Caco-2 (cell line): ENCODE results near the gene NAT9. TPM values are rescaled to one million over a fixed set of nuclear protein-coding genes. Genes with fewer than 3 reads are reported as not detected.

ENCODE experiments used
- BruUV-seq: library from RNA; stranded (reverse); fragments of 400-500 nt; replicated peaks from 2 replicates; lab custom pipeline; 2021; lab: Mats Ljungman, UMichigan
- CTCF ChIA-PET: fragments of 300-600 bp; sonication (Branson Sonifier 250); formaldehyde crosslinking; loops from one replicate; lab custom pipeline; 2022; ENCODE audit warnings: antibody characterized with exemption; lab: Charles Lee
- POLR2A ChIA-PET: fragments of 300-600 bp; sonication (Branson Sonifier 250); formaldehyde crosslinking; loops from one replicate; lab custom pipeline; 2022; ENCODE audit warnings: antibody characterized with exemption; lab: Charles Lee
- DNase-seq, 2 experiments: peaks; one replicate each; pipeline versions ENCODE4 v3.0.0 to v3.0.0-alpha.2; 2020 to 2022
- H3K27me3 ChIP-seq: replicated peaks from 2 replicates; pipeline ENCODE4 v1.6.0; 2011; ENCODE audit warnings: low read length; ENCODE audit not compliant: control insufficient read depth, insufficient read depth
- H3K36me3 ChIP-seq: 2 replicates; pipeline ENCODE4 v1.5.1; 2011; ENCODE audit warnings: low read length; ENCODE audit not compliant: control insufficient read depth, insufficient read depth
- H3K4me1 ChIP-seq: fragments of 250-450 bp; sonication (Bioruptor Pico); 2 replicates; pipeline ENCODE4 v1.5.1; 2020; ENCODE audit warnings: mild to moderate bottlenecking
- H3K4me3 ChIP-seq: 2 replicates; pipeline ENCODE4 v1.5.1; 2011; ENCODE audit warnings: low read depth, mild to moderate bottlenecking, control low read depth, low read length
- H3K9me3 ChIP-seq: fragments of 250-450 bp; sonication (Bioruptor Pico); 2 replicates; pipeline ENCODE4 v1.5.1; 2020; ENCODE audit warnings: mild to moderate bottlenecking, moderate library complexity
- H3K27ac Mint-ChIP-seq: one replicate; pipeline ENCODE4 v1.8.0; 2022; ENCODE audit warnings: mixed read lengths; ENCODE audit not compliant: unreplicated experiment
- H3K27me3 Mint-ChIP-seq: one replicate; pipeline ENCODE4 v1.8.0; 2022; ENCODE audit warnings: mixed read lengths; ENCODE audit not compliant: insufficient read depth, unreplicated experiment
- H3K36me3 Mint-ChIP-seq: one replicate; pipeline ENCODE4 v1.8.0; 2022; ENCODE audit warnings: mild to moderate bottlenecking, mixed read lengths; ENCODE audit not compliant: insufficient read depth, unreplicated experiment
- H3K4me1 Mint-ChIP-seq: one replicate; pipeline ENCODE4 v1.8.0; 2022; ENCODE audit warnings: low read depth, mixed read lengths; ENCODE audit not compliant: unreplicated experiment
- H3K4me3 Mint-ChIP-seq: one replicate; pipeline ENCODE4 v1.8.0; 2022; ENCODE audit warnings: mild to moderate bottlenecking, moderate library complexity, mixed read lengths; ENCODE audit not compliant: unreplicated experiment
- H3K9me3 Mint-ChIP-seq: one replicate; pipeline ENCODE4 v1.8.0; 2022; ENCODE audit warnings: mixed read lengths; ENCODE audit not compliant: unreplicated experiment
- intact Hi-C: fragments of 100-400 bp; cut with micrococcal nuclease; formaldehyde crosslinking; loops from one replicate; pipeline ENCODE4 v1.10.0; 2022; ENCODE audit not compliant: unreplicated experiment
- total RNA-seq: library from RNA; stranded (reverse); gene quantifications from 2 replicates; pipeline ENCODE4 v1.2.3, GENCODE V29; 2022
- TF ChIP-seq, protein P1 (sequence below), 2 experiments: fragments of 200-600 bp in 1 of 2; IDR thresholded peaks; 1 replicate in 1 of 2; 2 replicates in 1 of 2; pipeline versions ENCODE4 v1.5.1 to v1.8.0; 2011 to 2022; ENCODE audit warnings: antibody characterized with exemption in 1 of 2, control low read depth in 1 of 2, inconsistent platforms in 1 of 2, low read depth in 1 of 2, low read length in 1 of 2, mild to moderate bottlenecking in 1 of 2, moderate library complexity in 1 of 2; ENCODE audit not compliant: insufficient read depth in 1 of 2, severe bottlenecking in 1 of 2, unreplicated experiment in 1 of 2

NAT9 gene
- total RNA-seq, 1 experiment from 2014 or later = 84.5 TPM

DNA sequence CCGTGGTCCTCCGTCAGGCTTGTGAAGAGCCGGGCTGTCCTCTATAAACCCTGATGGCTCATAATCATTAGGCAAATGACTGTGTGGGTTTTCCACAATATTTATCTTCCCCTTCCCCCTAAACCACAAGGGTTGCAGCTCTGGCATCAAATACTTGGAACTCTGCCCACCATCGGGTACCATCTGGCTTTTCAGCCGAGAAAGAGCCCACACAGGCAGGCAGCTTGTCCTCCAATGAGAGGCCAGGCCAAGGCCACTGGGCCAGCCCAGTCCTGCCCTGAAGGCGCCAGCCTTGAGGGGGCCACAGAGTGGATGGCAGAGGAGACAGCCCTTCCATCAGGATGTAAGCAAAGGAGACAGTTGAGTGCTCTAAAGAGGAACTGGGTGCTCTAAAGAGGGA lies 31.8 kb upstream of the NAT9 start:
- no TSS peak for BruUV-seq
- Mint-ChIP-seq H3K27ac (no peak overlapping the region), H3K27me3 (no peaks in the 10 kb centered on the region), H3K4me3 (no peak overlapping the region), H3K9me3 (no peaks in the 10 kb centered on the region), H3K36me3 (no peaks in the 10 kb centered on the region), H3K4me1 (no peaks in the 10 kb centered on the region)
- POLR2A ChIA-PET = no interaction called here
- CTCF ChIA-PET = interaction anchor here (0.5 to 1.7 kb wide), 2 partner anchors 70 to 71 kb away, joined by 3 to 5 read pairs; partner anchors contain the start of gene RAB37
- intact Hi-C loops = no loop called here
- Histone ChIP-seq H3K4me1 (no peaks in the 10 kb centered on the region), H3K9me3 (no peaks in the 10 kb centered on the region), H3K36me3 (0 out of 2 replicates have a peak, but pooled peaks cover 1% of the 10 kb centered on the region), H3K27me3 (no peaks in the 10 kb centered on the region), H3K4me3 (no peak overlapping the region)
- TF ChIP-seq, protein P1, sequence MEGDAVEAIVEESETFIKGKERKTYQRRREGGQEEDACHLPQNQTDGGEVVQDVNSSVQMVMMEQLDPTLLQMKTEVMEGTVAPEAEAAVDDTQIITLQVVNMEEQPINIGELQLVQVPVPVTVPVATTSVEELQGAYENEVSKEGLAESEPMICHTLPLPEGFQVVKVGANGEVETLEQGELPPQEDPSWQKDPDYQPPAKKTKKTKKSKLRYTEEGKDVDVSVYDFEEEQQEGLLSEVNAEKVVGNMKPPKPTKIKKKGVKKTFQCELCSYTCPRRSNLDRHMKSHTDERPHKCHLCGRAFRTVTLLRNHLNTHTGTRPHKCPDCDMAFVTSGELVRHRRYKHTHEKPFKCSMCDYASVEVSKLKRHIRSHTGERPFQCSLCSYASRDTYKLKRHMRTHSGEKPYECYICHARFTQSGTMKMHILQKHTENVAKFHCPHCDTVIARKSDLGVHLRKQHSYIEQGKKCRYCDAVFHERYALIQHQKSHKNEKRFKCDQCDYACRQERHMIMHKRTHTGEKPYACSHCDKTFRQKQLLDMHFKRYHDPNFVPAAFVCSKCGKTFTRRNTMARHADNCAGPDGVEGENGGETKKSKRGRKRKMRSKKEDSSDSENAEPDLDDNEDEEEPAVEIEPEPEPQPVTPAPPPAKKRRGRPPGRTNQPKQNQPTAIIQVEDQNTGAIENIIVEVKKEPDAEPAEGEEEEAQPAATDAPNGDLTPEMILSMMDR (IDR thresholded peaks at IDR 0.05; ENCODE audit: insufficient read depth in 1 of 2, low read depth in 1 of 2, low read length in 1 of 2, severe bottlenecking in 1 of 2, unreplicated experiment in 1 of 2) = no peak
- no peak for DNase-seq

DNA sequence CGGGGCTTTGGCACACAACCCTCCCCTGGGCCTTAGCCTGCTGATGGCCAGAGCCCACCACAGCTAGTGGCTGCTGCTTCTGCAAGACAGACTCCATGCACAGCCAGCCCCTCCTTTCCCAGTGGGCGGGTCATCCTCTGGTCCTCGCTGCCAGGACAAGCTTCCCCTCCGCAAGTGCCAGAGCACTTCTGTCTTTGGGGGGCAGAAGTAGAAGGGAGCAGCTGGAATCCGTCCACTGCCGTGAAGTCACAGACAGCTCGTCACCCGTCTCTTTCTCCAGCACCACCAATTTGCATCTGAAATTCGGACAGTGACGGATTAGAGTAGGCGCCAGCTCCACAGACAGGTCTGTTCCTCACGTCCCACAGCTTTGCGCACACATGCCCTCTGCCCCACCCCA lies 31.3 kb upstream of the NAT9 start:
- TF ChIP-seq, protein P1 (IDR thresholded peaks at IDR 0.05; ENCODE audit: insufficient read depth in 1 of 2, low read depth in 1 of 2, low read length in 1 of 2, severe bottlenecking in 1 of 2, unreplicated experiment in 1 of 2) = no peak
- Mint-ChIP-seq H3K36me3 (no peaks in the 10 kb centered on the region), H3K4me1 (no peaks in the 10 kb centered on the region), H3K4me3 (no peak overlapping the region), H3K27ac (no peak overlapping the region), H3K9me3 (no peaks in the 10 kb centered on the region), H3K27me3 (no peaks in the 10 kb centered on the region)
- no peak overlapping the region for H3K4me3 ChIP-seq
- H3K27me3 ChIP-seq = no peaks in the 10 kb centered on the region
- CTCF ChIA-PET = interaction anchor here (1.7 kb wide), 1 partner anchor 70 kb away, joined by 5 read pairs; the partner anchor contains the start of gene RAB37
- POLR2A ChIA-PET = interaction anchor here (0.6 kb wide), 1 partner anchor 205 kb away, joined by 3 read pairs; the partner anchor contains the start of gene MRPL58
- intact Hi-C loops = no loop called here
- no peaks in the 10 kb centered on the region for H3K9me3 ChIP-seq
- H3K36me3 ChIP-seq = 0 out of 2 replicates have a peak, but pooled peaks cover 1% of the 10 kb centered on the region
- no TSS peak for BruUV-seq
- no peak for DNase-seq
- H3K4me1 ChIP-seq = no peaks in the 10 kb centered on the region

DNA sequence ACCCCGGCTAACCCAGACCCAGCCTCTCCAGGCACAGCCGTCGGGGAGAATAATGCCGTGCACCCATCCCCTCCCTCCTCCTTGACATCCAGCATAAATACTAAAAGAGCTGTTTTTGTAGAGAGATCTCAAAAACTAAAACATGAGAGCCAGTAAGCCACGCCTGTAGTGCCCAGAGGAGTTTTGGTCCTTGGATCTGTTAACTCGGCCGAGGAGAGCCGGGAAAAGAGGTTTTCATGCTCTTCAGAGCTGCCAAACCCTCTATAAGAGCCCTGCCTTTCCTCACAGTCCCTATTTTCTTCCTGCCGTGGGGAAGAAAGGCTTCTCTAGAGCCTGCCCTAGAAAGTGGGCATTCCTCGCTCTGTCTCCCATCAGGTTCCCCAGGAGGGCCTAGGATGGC lies 30.2 kb upstream of the NAT9 start:
- no peak overlapping the region for H3K27ac Mint-ChIP-seq
- H3K27me3 Mint-ChIP-seq = no peaks in the 10 kb centered on the region
- Histone ChIP-seq H3K4me1 (no peaks in the 10 kb centered on the region), H3K27me3 (no peaks in the 10 kb centered on the region), H3K4me3 (no peak overlapping the region), H3K9me3 (no peaks in the 10 kb centered on the region), H3K36me3 (0 out of 2 replicates have a peak, but pooled peaks cover 1% of the 10 kb centered on the region)
- H3K4me3 Mint-ChIP-seq = no peak overlapping the region
- ChIA-PET CTCF (interaction anchor here (0.5 to 1.7 kb wide), 2 partner anchors 11 to 69 kb away, joined by 3 to 5 read pairs; partner anchors contain the start of gene RAB37), POLR2A (interaction anchor here (0.5 kb wide), 1 partner anchor 67 kb away, joined by 3 read pairs; no protein-coding TSS in a partner anchor)
- no TSS peak for BruUV-seq
- H3K9me3 Mint-ChIP-seq = no peaks in the 10 kb centered on the region
- H3K4me1 Mint-ChIP-seq = no peaks in the 10 kb centered on the region
- TF ChIP-seq, protein P1 (IDR thresholded peaks at IDR 0.05; ENCODE audit: insufficient read depth in 1 of 2, low read depth in 1 of 2, low read length in 1 of 2, severe bottlenecking in 1 of 2, unreplicated experiment in 1 of 2) = no peak
- no peak for DNase-seq
- no peaks in the 10 kb centered on the region for H3K36me3 Mint-ChIP-seq
- intact Hi-C loops = no loop called here
